Upper lobe of left lung (tissue), 4 donors: ENCODE results near the gene NDUFA13.

Source experiments
- CTCF ChIP-seq, 6 experiments: fragments of 450-650 bp in 4 of 6; fragments of 200-600 bp in 2 of 6; sonication (generic) in 2 of 6; IDR thresholded peaks; one replicate each; pipeline ENCODE4 v1.5.1; 2016 to 2019; ENCODE audit warnings: antibody characterized with exemption in 6 of 6
- EP300 ChIP-seq, 4 donors: sonication (generic); formaldehyde crosslinking; IDR thresholded peaks; one replicate each; pipeline ENCODE4 v1.5.1; 2017; ENCODE audit warnings: antibody characterized with exemption in 4 of 4, control low read depth in 2 of 4
- POLR2A ChIP-seq, 4 donors: fragments of 450-650 bp; IDR thresholded peaks; one replicate each; pipeline ENCODE4 v1.5.1; 2016 to 2017; ENCODE audit warnings: antibody characterized with exemption in 4 of 4, mild to moderate bottlenecking in 2 of 4
- POLR2AphosphoS5 ChIP-seq, 2 donors: sonication (generic); formaldehyde crosslinking; IDR thresholded peaks; one replicate each; pipeline ENCODE4 v1.5.1; 2017; ENCODE audit warnings: antibody characterized with exemption in 2 of 2

GRCh38 chr19:19534556-19535265 lies 18.7 kb downstream of the NDUFA13 start:
- no peak for TF ChIP-seq CTCF (IDR thresholded peaks at IDR 0.05)
- no peak for TF ChIP-seq POLR2A (IDR thresholded peaks at IDR 0.05)
- no peak for TF ChIP-seq EP300 (IDR thresholded peaks at IDR 0.05)
- no peak for TF ChIP-seq POLR2AphosphoS5 (IDR thresholded peaks at IDR 0.05)
